ENCODE measurements around the gene CNNM2. TPM values are rescaled to one million over a fixed set of nuclear protein-coding genes. Genes with fewer than 3 reads are reported as not detected.

Gene CNNM2
- total RNA-seq, 2 experiments from 2014 or later = 5.1 to 5.2 TPM

GRCh38 chr10:102945449-102945848 lies 27.4 kb downstream of the CNNM2 start:
- Mint-ChIP-seq H3K36me3 (ENCODE audit: low read depth) (no peaks in the 10 kb centered on the region), H3K9me3 (no peaks in the 10 kb centered on the region), H3K27me3 (no peaks in the 10 kb centered on the region), H3K4me3 (no peak overlapping the region), H3K4me1 (ENCODE audit: low read depth) (no peaks in the 10 kb centered on the region), H3K27ac (no peak overlapping the region)
- no peak for TF ChIP-seq CTCF (IDR thresholded peaks at IDR 0.05)
- CTCF ChIA-PET = interaction anchor here (1.2 kb wide), 1 partner anchor 8 kb away, joined by 3 read pairs; no protein-coding TSS in a partner anchor
- POLR2A ChIA-PET = no interaction called here
- no peak for ATAC-seq
- intact Hi-C loops (cut with micrococcal nuclease) = no loop called here
- no peak for DNase-seq

GRCh38 chr10:102945962-102946361 lies 27.9 kb downstream of the CNNM2 start:
- no peak overlapping the region for H3K27ac Mint-ChIP-seq
- no peaks in the 10 kb centered on the region for H3K4me1 Mint-ChIP-seq (ENCODE audit: low read depth)
- no peak overlapping the region for H3K4me3 Mint-ChIP-seq
- ChIA-PET POLR2A (no interaction called here), CTCF (interaction anchor here (1.2 kb wide), 1 partner anchor 9 kb away, joined by 3 read pairs; no protein-coding TSS in a partner anchor)
- intact Hi-C loops (cut with micrococcal nuclease) = no loop called here
- H3K9me3 Mint-ChIP-seq = no peaks in the 10 kb centered on the region
- no peaks in the 10 kb centered on the region for H3K27me3 Mint-ChIP-seq
- H3K36me3 Mint-ChIP-seq (ENCODE audit: low read depth) = no peaks in the 10 kb centered on the region
- DNase-seq = no peak
- TF ChIP-seq CTCF (IDR thresholded peaks at IDR 0.05) = no peak
- ATAC-seq = no peak

- CTCF ChIA-PET = no interaction called here
Observed at GRCh38 chr10:102946992-102947391, 28.9 kb downstream of the CNNM2 start.

GRCh38 chr10:102948176-102948575 lies 30.1 kb downstream of the CNNM2 start:
- no peaks in the 10 kb centered on the region for H3K27me3 Mint-ChIP-seq
- DNase-seq = no peak
- H3K4me1 Mint-ChIP-seq (ENCODE audit: low read depth) = no peaks in the 10 kb centered on the region
- ChIA-PET CTCF (no interaction called here), POLR2A (no interaction called here)
- no peaks in the 10 kb centered on the region for H3K9me3 Mint-ChIP-seq
- no peaks in the 10 kb centered on the region for H3K36me3 Mint-ChIP-seq (ENCODE audit: low read depth)
- no peak overlapping the region for H3K4me3 Mint-ChIP-seq
- H3K27ac Mint-ChIP-seq = no peak overlapping the region
- no peak for ATAC-seq
- no peak for TF ChIP-seq CTCF (IDR thresholded peaks at IDR 0.05)
- intact Hi-C loops (cut with micrococcal nuclease) = no loop called here

More at GRCh38 chr10:102946992-102947391, 28.9 kb downstream of the CNNM2 start:
- H3K4me1 Mint-ChIP-seq (ENCODE audit: low read depth) = no peaks in the 10 kb centered on the region
- H3K27me3 Mint-ChIP-seq = no peaks in the 10 kb centered on the region
- no peak overlapping the region for H3K27ac Mint-ChIP-seq
- H3K9me3 Mint-ChIP-seq = no peaks in the 10 kb centered on the region
- no peak for DNase-seq
- TF ChIP-seq CTCF (IDR thresholded peaks at IDR 0.05) = no peak
- intact Hi-C loops (cut with micrococcal nuclease) = no loop called here
- POLR2A ChIA-PET = no interaction called here
- H3K4me3 Mint-ChIP-seq = no peak overlapping the region
- no peaks in the 10 kb centered on the region for H3K36me3 Mint-ChIP-seq (ENCODE audit: low read depth)
- ATAC-seq = no peak

- H3K4me3 Mint-ChIP-seq = no peak overlapping the region
- no peak overlapping the region for H3K27ac Mint-ChIP-seq
- intact Hi-C loops (cut with micrococcal nuclease) = no loop called here
- POLR2A ChIA-PET = no interaction called here
- DNase-seq (no peak), ATAC-seq (no peak)
- H3K36me3 Mint-ChIP-seq (ENCODE audit: low read depth) = no peaks in the 10 kb centered on the region
- no peak for TF ChIP-seq CTCF (IDR thresholded peaks at IDR 0.05)
- no peaks in the 10 kb centered on the region for H3K27me3 Mint-ChIP-seq
- no peaks in the 10 kb centered on the region for H3K9me3 Mint-ChIP-seq
- CTCF ChIA-PET = no interaction called here
- no peaks in the 10 kb centered on the region for H3K4me1 Mint-ChIP-seq (ENCODE audit: low read depth)
Observed at GRCh38 chr10:102948786-102949185, 30.7 kb downstream of the CNNM2 start.

All from activated CD8-positive, alpha-beta T cell treated with anti-CD3 and anti-CD28 coated beads for 36 hours (primary cell).